Ureter (tissue), 1 donor: ENCODE results near the gene CTSE. TPM values are rescaled to one million over a fixed set of nuclear protein-coding genes. Genes with fewer than 3 reads are reported as not detected.

ENCODE experiments used
- DNase-seq: peaks from one replicate; pipeline ENCODE4 v3.0.0-alpha.2; 2020; ENCODE audit warnings: low spot score
- total RNA-seq: library from RNA; stranded (reverse); gene quantifications from one replicate; pipeline ENCODE4 v1.2.4, GENCODE V29; 2023
- donor health status: DM: yes; HTN: yes; CAD: no.

CTSE gene
- total RNA-seq, 1 donor from 2014 or later = 25.3 TPM

GRCh38 chr1:205971082-205971481 lies 52.6 kb downstream of the CTSE start:
- DNase-seq = no peak

- no peak for DNase-seq
Measured at GRCh38 chr1:205970486-205970885, 53.2 kb downstream of the CTSE start.

- no peak for DNase-seq
Measured at GRCh38 chr1:205969229-205969628, 54.5 kb downstream of the CTSE start.

- DNase-seq = no peak
Measured at GRCh38 chr1:205967554-205968335, 56.0 kb downstream of the CTSE start.

GRCh38 chr1:205965036-205965884 lies 58.4 kb downstream of the CTSE start:
- DNase-seq = no peak

GRCh38 chr1:205963352-205964155 lies 60.1 kb downstream of the CTSE start:
- DNase-seq = no peak

- DNase-seq = no peak
Measured at GRCh38 chr1:205962821-205963221, 60.9 kb downstream of the CTSE start.

- no peak for DNase-seq
Measured at GRCh38 chr1:205961991-205962820, 61.5 kb downstream of the CTSE start.

- no peak for DNase-seq
Measured at GRCh38 chr1:205961405-205961804, 62.3 kb downstream of the CTSE start.

- no peak for DNase-seq
Measured at GRCh38 chr1:205959789-205960188, 63.9 kb downstream of the CTSE start.

Other genes starting within 250 kb of the CTSE start
- 19.2 TPM for gene RAB29, start 248.4 kb downstream of the CTSE start, total RNA-seq
- 27.4 TPM for gene SLC41A1, start 210.7 kb downstream of the CTSE start, total RNA-seq
- 23.7 TPM for gene PM20D1, start 173.8 kb downstream of the CTSE start, total RNA-seq
- 0.13 TPM for gene SLC26A9, start 80.4 kb downstream of the CTSE start, total RNA-seq
- gene RAB7B, start 20.5 kb downstream of the CTSE start, total RNA-seq = 11.7 TPM
- 27.1 TPM for gene RHEX, start 29.3 kb upstream of the CTSE start, total RNA-seq
- gene AVPR1B, start 93.5 kb upstream of the CTSE start, total RNA-seq = not detected
- not detected for gene FAM72A, start 178.9 kb upstream of the CTSE start, total RNA-seq
- gene SRGAP2, start 179.6 kb upstream of the CTSE start, total RNA-seq = 58.9 TPM